GM21529 (cell line): ENCODE data around the gene GPA33.
"Not testable (repeated sequence)": the region's sequence is repeated elsewhere in the genome, so short reads cannot be mapped to it uniquely, and the experiment has no call there.

Experiments
- ATAC-seq: cut with Tn5 transposase; IDR thresholded peaks from one replicate; pipeline ENCODE4 v1.9.1; 2021; ENCODE audit not compliant: unreplicated experiment

The GPA33 gene

GRCh38 chr1:167059045-167059808 is 30.9 kb downstream of the GPA33 start:
- ATAC-seq = no peak

- peak; percentile 72 for ATAC-seq
These were observed 32.9 kb downstream of the GPA33 start for GRCh38 chr1:167057241-167057688.

- no peak for ATAC-seq
These were observed 33.5 kb downstream of the GPA33 start for GRCh38 chr1:167056529-167057231.

GRCh38 chr1:167054946-167055630 is 35.1 kb downstream of the GPA33 start:
- ATAC-seq = no peak

- no peak for ATAC-seq
These were observed 35.6 kb downstream of the GPA33 start for GRCh38 chr1:167054531-167054930.

- ATAC-seq = no peak
These were observed 37.8 kb downstream of the GPA33 start for GRCh38 chr1:167052389-167052788.

GRCh38 chr1:167051907-167052306 is 38.3 kb downstream of the GPA33 start:
- no peak for ATAC-seq

GRCh38 chr1:167043752-167044488 is 46.3 kb downstream of the GPA33 start:
- peak; percentile 99 for ATAC-seq

GRCh38 chr1:167033646-167034045 is 56.5 kb downstream of the GPA33 start:
- no peak for ATAC-seq

GRCh38 chr1:167029553-167029952 is 60.6 kb downstream of the GPA33 start:
- ATAC-seq = not testable (repeated sequence)

GRCh38 chr1:167022384-167022783 is 67.8 kb downstream of the GPA33 start:
- peak; percentile 38 for ATAC-seq

GRCh38 chr1:167016100-167016750 is 74.0 kb downstream of the GPA33 start:
- ATAC-seq = no peak

- no peak for ATAC-seq
These were observed 76.9 kb downstream of the GPA33 start for GRCh38 chr1:167013108-167013929.

GRCh38 chr1:167012570-167012969 is 77.6 kb downstream of the GPA33 start:
- ATAC-seq = no peak

- no peak for ATAC-seq
These were observed 78.5 kb downstream of the GPA33 start for GRCh38 chr1:167011560-167012191.

GRCh38 chr1:167003711-167004110 is 86.5 kb downstream of the GPA33 start:
- no peak for ATAC-seq
